ENCODE measurements around the gene GKAP1.
"Not testable (repeated sequence)": the region's sequence is repeated elsewhere in the genome, so short reads cannot be mapped to it uniquely, and the experiment has no call there.

The GKAP1 gene

DNA sequence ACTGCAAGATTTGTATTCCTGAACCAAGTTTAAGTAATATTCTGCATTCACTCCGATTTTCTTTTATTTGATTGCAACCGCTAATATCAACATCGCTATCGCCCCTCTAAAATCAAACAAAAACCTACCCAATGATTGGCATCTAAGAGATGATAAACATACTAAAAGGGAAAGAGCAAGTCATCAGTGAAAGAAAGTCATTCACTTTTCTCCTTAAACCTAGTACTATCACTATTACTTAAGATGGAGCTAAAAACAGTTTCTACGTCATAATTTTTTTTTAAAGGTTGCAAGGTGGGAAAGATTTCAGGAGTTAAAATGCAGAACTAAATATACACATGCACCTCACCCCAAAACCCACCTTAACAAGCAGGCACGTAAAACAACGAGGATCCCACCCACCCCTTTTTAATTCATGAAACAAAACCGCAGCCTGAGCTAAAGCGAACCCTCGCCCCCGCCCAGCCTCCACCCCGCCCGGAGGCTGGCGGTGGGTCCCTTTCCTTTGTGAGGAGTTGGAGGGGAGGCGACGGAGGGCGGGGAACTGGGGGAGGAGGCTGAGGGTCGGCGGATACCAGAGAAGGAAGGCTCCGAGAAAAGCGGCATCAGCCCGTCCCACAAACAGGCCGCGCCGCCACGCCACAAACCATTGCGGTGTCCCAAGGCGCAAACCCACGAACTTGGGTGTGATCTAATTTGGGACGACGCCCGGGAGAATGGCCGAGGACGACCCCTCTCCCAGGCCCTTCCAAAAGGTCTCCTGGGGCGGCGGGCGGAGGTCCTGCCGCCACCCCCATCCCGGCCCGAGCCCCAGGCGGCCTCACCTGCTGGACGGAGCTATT, 110.7 kb downstream of the GKAP1 start:
- no peaks in the 10 kb centered on the region for H3K9me3 ChIP-seq (ENCODE audit: insufficient read depth, low read length, severe bottlenecking)
- TF ChIP-seq, protein P1, sequence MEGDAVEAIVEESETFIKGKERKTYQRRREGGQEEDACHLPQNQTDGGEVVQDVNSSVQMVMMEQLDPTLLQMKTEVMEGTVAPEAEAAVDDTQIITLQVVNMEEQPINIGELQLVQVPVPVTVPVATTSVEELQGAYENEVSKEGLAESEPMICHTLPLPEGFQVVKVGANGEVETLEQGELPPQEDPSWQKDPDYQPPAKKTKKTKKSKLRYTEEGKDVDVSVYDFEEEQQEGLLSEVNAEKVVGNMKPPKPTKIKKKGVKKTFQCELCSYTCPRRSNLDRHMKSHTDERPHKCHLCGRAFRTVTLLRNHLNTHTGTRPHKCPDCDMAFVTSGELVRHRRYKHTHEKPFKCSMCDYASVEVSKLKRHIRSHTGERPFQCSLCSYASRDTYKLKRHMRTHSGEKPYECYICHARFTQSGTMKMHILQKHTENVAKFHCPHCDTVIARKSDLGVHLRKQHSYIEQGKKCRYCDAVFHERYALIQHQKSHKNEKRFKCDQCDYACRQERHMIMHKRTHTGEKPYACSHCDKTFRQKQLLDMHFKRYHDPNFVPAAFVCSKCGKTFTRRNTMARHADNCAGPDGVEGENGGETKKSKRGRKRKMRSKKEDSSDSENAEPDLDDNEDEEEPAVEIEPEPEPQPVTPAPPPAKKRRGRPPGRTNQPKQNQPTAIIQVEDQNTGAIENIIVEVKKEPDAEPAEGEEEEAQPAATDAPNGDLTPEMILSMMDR (IDR thresholded peaks at IDR 0.05; ENCODE audit: borderline replicate concordance, extremely low read depth, low read length, poor library complexity, severe bottlenecking), result no peak
- no peak for TF ChIP-seq EZH2 (IDR thresholded peaks at IDR 0.05; ENCODE audit: borderline replicate concordance, low read depth, low read length, severe bottlenecking)
- H3K4me1 ChIP-seq (ENCODE audit: insufficient read depth, low read length), result peaks cover 47% of the 10 kb centered on the region
- DNase-seq (peak; percentile 87), ATAC-seq (ENCODE audit: insufficient read depth, low read depth) (peak; percentile 84)
- peak overlapping the region; percentile 79 for H3K4me2 ChIP-seq (ENCODE audit: insufficient read depth, low read length)
- H2AFZ ChIP-seq (ENCODE audit: low read depth, low read length), result peak overlapping the region; percentile 90
- peaks cover 73% of the 10 kb centered on the region for H3K79me2 ChIP-seq (ENCODE audit: insufficient read depth, low read length)
- peak overlapping the region; percentile 99 for H3K27ac ChIP-seq (ENCODE audit: low read length)
- H3K9ac ChIP-seq (ENCODE audit: low read depth, low read length), result peak overlapping the region; percentile 97
- no peaks in the 10 kb centered on the region for H3K27me3 ChIP-seq (ENCODE audit: insufficient read depth, low read length, poor library complexity)
- peak overlapping the region; percentile 45 to 79 for H3K4me3 ChIP-seq (ENCODE audit: low read depth in 1 of 2, low read length in 2 of 2)
- H3K36me3 ChIP-seq (ENCODE audit: insufficient read depth, low read length), result no peaks in the 10 kb centered on the region; the same call in 1 of the 2 replicates
- H4K20me1 ChIP-seq (ENCODE audit: insufficient read depth, low read length), result peaks cover 43% of the 10 kb centered on the region

DNA sequence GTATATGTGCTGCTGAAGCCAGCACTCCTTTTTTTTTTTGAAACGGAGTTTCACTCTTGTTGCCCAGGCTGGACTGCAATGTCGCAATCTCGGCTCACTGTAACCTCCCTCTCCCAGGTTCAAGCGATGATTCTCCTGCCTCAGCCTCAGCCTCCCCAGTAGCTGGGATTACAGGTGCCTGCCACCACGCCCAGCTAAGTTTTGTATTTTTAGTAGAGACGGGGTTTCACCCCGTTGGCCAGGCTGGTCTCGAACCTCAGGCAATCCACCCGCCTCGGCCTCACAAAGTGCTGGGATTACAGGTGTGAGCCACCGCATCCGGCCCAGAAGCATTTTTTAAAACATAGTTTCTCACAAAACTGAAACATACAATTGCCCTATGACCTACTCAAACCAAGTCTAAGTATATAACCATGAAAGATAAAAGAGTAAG, 112.3 kb downstream of the GKAP1 start:
- H2AFZ ChIP-seq (ENCODE audit: low read depth, low read length); H3K27me3 ChIP-seq (ENCODE audit: insufficient read depth, low read length, poor library complexity); DNase-seq; H3K27ac ChIP-seq (ENCODE audit: low read length); H3K36me3 ChIP-seq (ENCODE audit: insufficient read depth, low read length); H3K9ac ChIP-seq (ENCODE audit: low read depth, low read length); H3K9me3 ChIP-seq (ENCODE audit: insufficient read depth, low read length, severe bottlenecking); ATAC-seq (ENCODE audit: insufficient read depth, low read depth): not testable (repeated sequence)
- H4K20me1 ChIP-seq (ENCODE audit: insufficient read depth, low read length), result peaks cover 58% of the 10 kb centered on the region
- peaks cover 48% of the 10 kb centered on the region for H3K4me1 ChIP-seq (ENCODE audit: insufficient read depth, low read length)
- peak overlapping the region; percentile 79; the same call in 1 of the 2 replicates for H3K4me2 ChIP-seq (ENCODE audit: insufficient read depth, low read length)
- 0 out of 4 replicates have a peak overlapping the region, but pooled peaks of 1 of the 2 experiments have one; percentile 79 for H3K4me3 ChIP-seq (ENCODE audit: low read depth in 1 of 2, low read length in 2 of 2)
- peaks cover 90% of the 10 kb centered on the region for H3K79me2 ChIP-seq (ENCODE audit: insufficient read depth, low read length)

DNA sequence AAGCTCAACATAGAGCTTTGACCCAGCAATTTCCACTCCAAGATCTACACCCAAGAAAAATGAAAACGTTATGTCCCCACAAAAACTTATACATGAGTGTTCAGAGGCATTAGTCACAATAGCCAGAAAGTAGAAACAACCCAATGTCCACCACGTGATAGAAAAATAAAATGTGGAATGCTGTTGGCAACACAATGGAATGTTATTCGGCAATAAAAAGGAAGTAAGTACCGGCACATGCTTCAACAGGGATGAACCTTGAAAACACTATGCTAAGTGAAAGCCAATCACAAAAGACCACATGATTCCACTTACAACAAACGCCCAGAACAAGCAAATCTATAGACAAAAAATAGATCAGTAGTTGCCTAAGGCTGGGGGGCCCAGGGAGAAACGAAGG, 115.8 kb downstream of the GKAP1 start:
- ATAC-seq (ENCODE audit: insufficient read depth, low read depth), result no peak

DNA sequence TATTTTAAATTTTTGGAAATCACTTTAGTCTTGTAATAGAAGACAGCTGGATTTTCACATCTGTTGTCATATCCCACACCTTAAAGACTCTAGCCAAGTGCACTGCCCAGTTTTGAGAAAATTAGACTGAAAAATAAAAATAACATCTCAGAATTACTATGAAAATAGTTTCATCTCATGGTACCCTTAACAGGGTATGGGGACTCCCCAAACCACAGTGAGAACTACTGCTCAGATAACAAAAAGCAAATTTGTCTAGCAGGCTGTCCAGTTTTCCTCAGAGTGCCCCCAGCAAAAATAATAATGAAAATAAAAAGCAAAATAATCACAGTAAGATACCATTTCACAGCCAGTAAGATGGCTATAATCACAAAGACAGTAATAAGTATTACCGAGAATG, 116.3 kb downstream of the GKAP1 start:
- Histone ChIP-seq H3K27ac (ENCODE audit: low read length) (no peak overlapping the region), H3K9ac (ENCODE audit: low read depth, low read length) (no peak overlapping the region), H2AFZ (ENCODE audit: low read depth, low read length) (no peak overlapping the region), H3K27me3 (ENCODE audit: insufficient read depth, low read length, poor library complexity) (no peaks in the 10 kb centered on the region), H3K4me3 (ENCODE audit: low read depth in 1 of 2, low read length in 2 of 2) (no peak overlapping the region), H3K79me2 (ENCODE audit: insufficient read depth, low read length) (peaks cover 100% of the 10 kb centered on the region), H3K4me2 (ENCODE audit: insufficient read depth, low read length) (no peak overlapping the region), H3K36me3 (ENCODE audit: insufficient read depth, low read length) (no peaks in the 10 kb centered on the region), H3K4me1 (ENCODE audit: insufficient read depth, low read length) (peaks cover 30% of the 10 kb centered on the region), H4K20me1 (ENCODE audit: insufficient read depth, low read length) (peaks cover 89% of the 10 kb centered on the region), H3K9me3 (ENCODE audit: insufficient read depth, low read length, severe bottlenecking) (no peaks in the 10 kb centered on the region)
- TF ChIP-seq, protein P1 (IDR thresholded peaks at IDR 0.05; ENCODE audit: borderline replicate concordance, extremely low read depth, low read length, poor library complexity, severe bottlenecking), result no peak
- TF ChIP-seq EZH2 (IDR thresholded peaks at IDR 0.05; ENCODE audit: borderline replicate concordance, low read depth, low read length, severe bottlenecking), result no peak
- ATAC-seq (ENCODE audit: insufficient read depth, low read depth) (no peak), DNase-seq (no peak)

More for the DNA sequence above, 115.8 kb downstream of the GKAP1 start:
- no peak for TF ChIP-seq EZH2 (IDR thresholded peaks at IDR 0.05; ENCODE audit: borderline replicate concordance, low read depth, low read length, severe bottlenecking)
- DNase-seq, result no peak
- peaks cover 100% of the 10 kb centered on the region for H3K79me2 ChIP-seq (ENCODE audit: insufficient read depth, low read length)
- H2AFZ ChIP-seq (ENCODE audit: low read depth, low read length), result no peak overlapping the region
- no peaks in the 10 kb centered on the region for H3K36me3 ChIP-seq (ENCODE audit: insufficient read depth, low read length)
- H4K20me1 ChIP-seq (ENCODE audit: insufficient read depth, low read length), result peaks cover 89% of the 10 kb centered on the region
- H3K4me3 ChIP-seq (ENCODE audit: low read depth in 1 of 2, low read length in 2 of 2), result no peak overlapping the region
- no peaks in the 10 kb centered on the region for H3K9me3 ChIP-seq (ENCODE audit: insufficient read depth, low read length, severe bottlenecking)
- H3K4me1 ChIP-seq (ENCODE audit: insufficient read depth, low read length), result peaks cover 35% of the 10 kb centered on the region
- no peak overlapping the region for H3K9ac ChIP-seq (ENCODE audit: low read depth, low read length)
- no peak overlapping the region for H3K27ac ChIP-seq (ENCODE audit: low read length)
- H3K27me3 ChIP-seq (ENCODE audit: insufficient read depth, low read length, poor library complexity), result no peaks in the 10 kb centered on the region
- peak overlapping the region; percentile 36; the same call in 1 of the 2 replicates for H3K4me2 ChIP-seq (ENCODE audit: insufficient read depth, low read length)
